Measurements from ENCODE around the gene CEACAM19. TPM values are rescaled to one million over a fixed set of nuclear protein-coding genes. Genes with fewer than 3 reads are reported as not detected.

The CEACAM19 gene
- total and polyA plus RNA-seq, 9 of the 15 experiments (the other 6 are each of a cell fraction or from before 2014, with no cell fraction given), result 0.15 to 0.30 (median 0.23) TPM; not detected in 5

DNA sequence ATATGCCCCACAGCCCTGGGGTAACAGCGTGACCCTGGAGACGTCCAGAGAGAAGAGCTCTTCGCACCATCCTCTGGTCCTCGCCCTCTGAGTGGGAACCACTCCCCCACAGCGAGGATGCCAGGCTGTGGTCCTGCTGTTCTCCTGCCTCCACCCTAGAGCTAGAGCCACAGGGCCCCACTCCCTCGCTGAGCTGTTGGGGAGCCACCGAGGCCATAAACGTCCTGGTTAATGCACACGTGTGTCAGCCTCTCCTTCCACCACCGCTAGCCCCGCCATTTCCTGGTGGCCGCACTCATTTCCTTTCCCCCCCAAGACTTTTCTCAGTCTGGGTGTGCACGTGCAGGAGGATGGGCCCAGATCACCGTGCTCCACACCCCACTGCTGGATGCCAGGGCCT is 39.2 kb downstream of the CEACAM19 start:
- Histone ChIP-seq H3K9me1 (ENCODE audit: control insufficient read depth, insufficient read depth, low read length) (no peaks in the 10 kb centered on the region), H3K9ac (ENCODE audit: insufficient read depth in 1 of 2, low read depth in 2 of 2, low read length in 2 of 2) (peak overlapping the region in 1 of 2 experiments; percentile 6; a peak in 2 of 4 replicates), H2AFZ (ENCODE audit: low read depth, low read length) (no peak overlapping the region), H3K4me2 (ENCODE audit: insufficient read depth, low read length) (no peak overlapping the region), H3K27me3 (ENCODE audit: control insufficient read depth in 2 of 2, insufficient read depth in 2 of 2, low read length in 2 of 2) (no peaks in the 10 kb centered on the region), H3K27ac (ENCODE audit: extremely low read depth, low read depth, low read length) (no peak overlapping the region), H3K4me3 (no peak overlapping the region), H3K9me3 (replicated peaks; ENCODE audit: control insufficient read depth, insufficient read depth, low read depth, low read length) (peaks cover 5% of the 10 kb centered on the region; the same call in 1 of the 2 replicates), H4K20me1 (replicated peaks; ENCODE audit: control insufficient read depth, insufficient read depth, low read length) (no peaks in the 10 kb centered on the region), H3K79me2 (ENCODE audit: control insufficient read depth, insufficient read depth, low read length) (no peaks in the 10 kb centered on the region), H3K4me1 (replicated peaks in 1 of 2; ENCODE audit: control insufficient read depth in 2 of 2, insufficient read depth in 2 of 2, low read length in 2 of 2) (peaks cover 0 to 5% of the 10 kb centered on the region in 2 experiments; a peak in 1 of 5 replicates), H3K36me3 (ENCODE audit: control insufficient read depth, insufficient read depth, low read length) (no peaks in the 10 kb centered on the region)
- WGBS (ENCODE audit: insufficient coverage, low coverage, missing lambda C conversion rate), result 40% methylated on average over 12 of the region's 14 CpGs
- DNase-seq (ENCODE audit: extremely low read depth in 1 of 4, low spot score in 3 of 4) (no peak), FAIRE-seq (no peak), ATAC-seq (no peak)
- intact Hi-C loops (cut with micrococcal nuclease) (no loop called here), in situ Hi-C loops (cut with MboI) (no loop called here)
- ChIA-PET POLR2A (interaction anchor here (0.6 to 1.1 kb wide), 3 partner anchors 56 to 71 kb away, joined by 3 to 4 read pairs (median 3); no protein-coding TSS in a partner anchor), CTCF (ENCODE audit: low intra/inter-chr PET ratio) (no interaction called here)
- BruUV-seq (replicated peaks), result no TSS peak
- TF ChIP-seq TBP (optimal IDR thresholded peaks at IDR 0.05; ENCODE audit: low read depth, low read length) (no peak), RFX7 (CRISPR knock-in tag; IDR thresholded peaks at IDR 0.05) (no peak), ZNF232 (CRISPR knock-in tag; IDR thresholded peaks at IDR 0.05) (no peak), HSF4 (CRISPR knock-in tag; IDR thresholded peaks at IDR 0.05; ENCODE audit: borderline replicate concordance) (no peak), MED1 (CRISPR knock-in tag; IDR thresholded peaks at IDR 0.05; ENCODE audit: borderline replicate concordance) (no peak), FOXA1 (IDR thresholded peaks at IDR 0.05; ENCODE audit: borderline replicate concordance) (no peak), RAD21 (CRISPR knock-in tag; conservative IDR thresholded peaks at IDR 0.05 in 1 of 2, IDR thresholded peaks at IDR 0.05 in 1 of 2) (no peak), POLR3A (IDR thresholded peaks at IDR 0.05; ENCODE audit: borderline replicate concordance, extremely low read depth, insufficient read depth, insufficient read length) (no peak)
- TF ChIP-seq, protein P1, sequence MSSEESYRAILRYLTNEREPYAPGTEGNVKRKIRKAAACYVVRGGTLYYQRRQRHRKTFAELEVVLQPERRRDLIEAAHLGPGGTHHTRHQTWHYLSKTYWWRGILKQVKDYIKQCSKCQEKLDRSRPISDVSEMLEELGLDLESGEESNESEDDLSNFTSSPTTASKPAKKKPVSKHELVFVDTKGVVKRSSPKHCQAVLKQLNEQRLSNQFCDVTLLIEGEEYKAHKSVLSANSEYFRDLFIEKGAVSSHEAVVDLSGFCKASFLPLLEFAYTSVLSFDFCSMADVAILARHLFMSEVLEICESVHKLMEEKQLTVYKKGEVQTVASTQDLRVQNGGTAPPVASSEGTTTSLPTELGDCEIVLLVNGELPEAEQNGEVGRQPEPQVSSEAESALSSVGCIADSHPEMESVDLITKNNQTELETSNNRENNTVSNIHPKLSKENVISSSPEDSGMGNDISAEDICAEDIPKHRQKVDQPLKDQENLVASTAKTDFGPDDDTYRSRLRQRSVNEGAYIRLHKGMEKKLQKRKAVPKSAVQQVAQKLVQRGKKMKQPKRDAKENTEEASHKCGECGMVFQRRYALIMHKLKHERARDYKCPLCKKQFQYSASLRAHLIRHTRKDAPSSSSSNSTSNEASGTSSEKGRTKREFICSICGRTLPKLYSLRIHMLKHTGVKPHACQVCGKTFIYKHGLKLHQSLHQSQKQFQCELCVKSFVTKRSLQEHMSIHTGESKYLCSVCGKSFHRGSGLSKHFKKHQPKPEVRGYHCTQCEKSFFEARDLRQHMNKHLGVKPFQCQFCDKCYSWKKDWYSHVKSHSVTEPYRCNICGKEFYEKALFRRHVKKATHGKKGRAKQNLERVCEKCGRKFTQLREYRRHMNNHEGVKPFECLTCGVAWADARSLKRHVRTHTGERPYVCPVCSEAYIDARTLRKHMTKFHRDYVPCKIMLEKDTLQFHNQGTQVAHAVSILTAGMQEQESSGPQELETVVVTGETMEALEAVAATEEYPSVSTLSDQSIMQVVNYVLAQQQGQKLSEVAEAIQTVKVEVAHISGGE (CRISPR knock-in tag; IDR thresholded peaks at IDR 0.05), result no peak
- TF ChIP-seq, protein P2, sequence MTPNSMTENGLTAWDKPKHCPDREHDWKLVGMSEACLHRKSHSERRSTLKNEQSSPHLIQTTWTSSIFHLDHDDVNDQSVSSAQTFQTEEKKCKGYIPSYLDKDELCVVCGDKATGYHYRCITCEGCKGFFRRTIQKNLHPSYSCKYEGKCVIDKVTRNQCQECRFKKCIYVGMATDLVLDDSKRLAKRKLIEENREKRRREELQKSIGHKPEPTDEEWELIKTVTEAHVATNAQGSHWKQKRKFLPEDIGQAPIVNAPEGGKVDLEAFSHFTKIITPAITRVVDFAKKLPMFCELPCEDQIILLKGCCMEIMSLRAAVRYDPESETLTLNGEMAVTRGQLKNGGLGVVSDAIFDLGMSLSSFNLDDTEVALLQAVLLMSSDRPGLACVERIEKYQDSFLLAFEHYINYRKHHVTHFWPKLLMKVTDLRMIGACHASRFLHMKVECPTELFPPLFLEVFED (CRISPR knock-in tag; conservative IDR thresholded peaks at IDR 0.05), result no peak
- TF ChIP-seq, protein P3, sequence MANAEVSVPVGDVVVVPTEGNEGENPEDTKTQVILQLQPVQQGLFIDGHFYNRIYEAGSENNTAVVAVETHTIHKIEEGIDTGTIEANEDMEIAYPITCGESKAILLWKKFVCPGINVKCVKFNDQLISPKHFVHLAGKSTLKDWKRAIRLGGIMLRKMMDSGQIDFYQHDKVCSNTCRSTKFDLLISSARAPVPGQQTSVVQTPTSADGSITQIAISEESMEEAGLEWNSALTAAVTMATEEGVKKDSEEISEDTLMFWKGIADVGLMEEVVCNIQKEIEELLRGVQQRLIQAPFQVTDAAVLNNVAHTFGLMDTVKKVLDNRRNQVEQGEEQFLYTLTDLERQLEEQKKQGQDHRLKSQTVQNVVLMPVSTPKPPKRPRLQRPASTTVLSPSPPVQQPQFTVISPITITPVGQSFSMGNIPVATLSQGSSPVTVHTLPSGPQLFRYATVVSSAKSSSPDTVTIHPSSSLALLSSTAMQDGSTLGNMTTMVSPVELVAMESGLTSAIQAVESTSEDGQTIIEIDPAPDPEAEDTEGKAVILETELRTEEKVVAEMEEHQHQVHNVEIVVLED (CRISPR knock-in tag; IDR thresholded peaks at IDR 0.05), result no peak
- TF ChIP-seq, protein P4, sequence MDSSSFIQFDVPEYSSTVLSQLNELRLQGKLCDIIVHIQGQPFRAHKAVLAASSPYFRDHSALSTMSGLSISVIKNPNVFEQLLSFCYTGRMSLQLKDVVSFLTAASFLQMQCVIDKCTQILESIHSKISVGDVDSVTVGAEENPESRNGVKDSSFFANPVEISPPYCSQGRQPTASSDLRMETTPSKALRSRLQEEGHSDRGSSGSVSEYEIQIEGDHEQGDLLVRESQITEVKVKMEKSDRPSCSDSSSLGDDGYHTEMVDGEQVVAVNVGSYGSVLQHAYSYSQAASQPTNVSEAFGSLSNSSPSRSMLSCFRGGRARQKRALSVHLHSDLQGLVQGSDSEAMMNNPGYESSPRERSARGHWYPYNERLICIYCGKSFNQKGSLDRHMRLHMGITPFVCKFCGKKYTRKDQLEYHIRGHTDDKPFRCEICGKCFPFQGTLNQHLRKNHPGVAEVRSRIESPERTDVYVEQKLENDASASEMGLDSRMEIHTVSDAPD (CRISPR knock-in tag; IDR thresholded peaks at IDR 0.05), result no peak
